Frontal cortex (tissue), 4 donors: ENCODE data around the gene TARDBP. TPM values are rescaled to one million over a fixed set of nuclear protein-coding genes. Genes with fewer than 3 reads are reported as not detected.
"Not testable (repeated sequence)": the region's sequence is repeated elsewhere in the genome, so short reads cannot be mapped to it uniquely, and the experiment has no call there.

Experiments
- DNase-seq, 2 donors: peaks; one replicate each; pipeline ENCODE4 v3.0.0; 2012; ENCODE audit warnings: low spot score in 2 of 2
- FAIRE-seq: peaks from 2 replicates; lab custom pipeline; 2012; peaks lifted over from hg19 to GRCh38; lab: Jason Lieb, UNC
- total RNA-seq: library from RNA; depleted of rRNA; stranded (reverse); fragments of >200 nt; gene quantifications from one replicate; pipeline ENCODE4 v1.2.3, GENCODE V29; 2014
- donor health status: control.
- donor health status: control.
- donor health status: control.

The TARDBP gene
- total RNA-seq, 1 donor from 2014 or later = 101 TPM

DNA sequence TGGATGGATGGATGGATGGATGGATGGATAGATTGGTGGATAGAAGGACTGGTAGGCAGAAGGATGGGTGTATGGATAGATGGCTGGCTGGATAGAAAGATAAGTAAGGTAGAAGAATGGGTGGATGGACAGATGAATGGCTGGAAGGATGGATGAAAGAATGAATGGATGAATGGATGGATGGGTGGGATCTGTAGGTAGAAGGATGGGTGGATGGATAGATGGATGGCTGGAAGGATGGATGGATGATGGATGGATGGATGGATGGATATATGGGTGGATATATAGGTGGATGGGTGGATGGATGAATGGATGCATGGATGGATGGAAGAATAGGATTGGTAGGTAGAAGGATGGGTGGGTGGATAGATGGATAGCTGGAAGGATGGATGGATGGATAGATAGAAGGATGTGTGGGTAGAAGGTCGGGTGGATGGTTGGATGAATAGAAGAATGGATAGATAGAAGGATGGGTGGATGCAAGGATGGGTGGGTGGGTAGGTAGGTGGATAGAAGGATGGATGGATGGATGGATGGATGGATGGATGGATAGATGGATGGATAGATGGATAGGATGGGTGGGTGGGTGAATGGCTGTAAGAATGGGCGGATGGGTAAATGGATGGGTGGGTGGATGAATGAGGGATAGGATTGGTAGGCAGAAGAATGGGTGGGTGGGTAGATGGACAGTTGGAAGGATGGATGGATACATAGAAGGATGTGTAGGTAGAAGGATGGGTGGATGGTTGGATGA lies 27.1 kb downstream of the TARDBP start:
- no peak for FAIRE-seq
- DNase-seq = no peak

DNA sequence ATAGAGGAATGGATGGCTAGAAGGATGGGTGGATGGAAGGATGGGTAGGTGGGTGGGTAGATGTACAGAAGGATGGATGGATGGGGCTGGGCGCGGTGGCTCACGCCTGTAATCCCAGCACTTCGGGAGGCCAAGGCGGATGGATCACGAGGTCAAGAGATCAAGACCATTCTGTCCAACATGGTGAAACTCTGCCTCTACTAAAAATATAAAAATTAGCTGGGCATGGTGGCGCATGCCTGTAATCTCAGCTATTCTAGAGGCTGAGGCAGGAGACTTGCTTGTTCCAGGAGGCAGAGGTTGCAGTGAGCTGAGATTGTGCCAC lies 27.6 kb downstream of the TARDBP start:
- not testable (repeated sequence) for FAIRE-seq, DNase-seq

DNA sequence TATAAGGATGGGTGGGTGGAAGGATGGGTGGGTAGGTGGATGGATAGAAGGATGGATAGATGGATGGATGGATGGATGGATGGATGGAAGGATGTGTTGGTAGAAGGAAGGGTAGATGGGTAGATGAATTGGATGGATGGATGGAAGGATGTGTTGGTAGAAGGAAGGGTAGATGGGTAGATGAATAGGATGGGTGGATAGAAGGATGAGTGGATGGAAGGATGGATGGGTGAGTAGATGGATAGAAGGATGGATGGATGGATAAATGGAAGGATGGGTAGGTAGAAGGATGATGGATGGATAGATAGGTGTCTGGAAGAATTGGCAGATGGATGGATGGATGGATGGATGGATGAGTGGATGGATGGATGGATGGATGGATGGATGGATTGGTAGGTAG lies 28.6 kb downstream of the TARDBP start:
- no peak for FAIRE-seq

DNA sequence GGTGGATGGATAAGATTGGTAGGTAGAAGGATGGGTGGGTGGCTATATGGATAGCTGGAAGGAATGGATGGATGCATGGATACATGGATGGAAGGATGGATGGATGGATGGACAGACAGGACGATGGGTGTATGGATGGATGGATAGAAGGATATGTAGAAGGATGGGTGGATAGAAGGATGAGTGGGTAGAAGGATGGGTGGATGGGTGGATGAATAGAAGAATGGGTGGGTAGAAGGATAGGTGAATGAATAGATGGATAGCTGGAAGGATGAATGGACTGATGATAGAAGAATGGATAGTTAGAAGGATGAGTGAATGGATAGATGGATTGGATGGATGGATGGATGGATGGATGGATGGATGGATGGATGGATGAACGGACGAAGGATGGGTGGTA lies 29.6 kb downstream of the TARDBP start:
- FAIRE-seq (no peak), DNase-seq (no peak)

More for the DNA sequence above, 28.6 kb downstream of the TARDBP start:
- DNase-seq = no peak

DNA sequence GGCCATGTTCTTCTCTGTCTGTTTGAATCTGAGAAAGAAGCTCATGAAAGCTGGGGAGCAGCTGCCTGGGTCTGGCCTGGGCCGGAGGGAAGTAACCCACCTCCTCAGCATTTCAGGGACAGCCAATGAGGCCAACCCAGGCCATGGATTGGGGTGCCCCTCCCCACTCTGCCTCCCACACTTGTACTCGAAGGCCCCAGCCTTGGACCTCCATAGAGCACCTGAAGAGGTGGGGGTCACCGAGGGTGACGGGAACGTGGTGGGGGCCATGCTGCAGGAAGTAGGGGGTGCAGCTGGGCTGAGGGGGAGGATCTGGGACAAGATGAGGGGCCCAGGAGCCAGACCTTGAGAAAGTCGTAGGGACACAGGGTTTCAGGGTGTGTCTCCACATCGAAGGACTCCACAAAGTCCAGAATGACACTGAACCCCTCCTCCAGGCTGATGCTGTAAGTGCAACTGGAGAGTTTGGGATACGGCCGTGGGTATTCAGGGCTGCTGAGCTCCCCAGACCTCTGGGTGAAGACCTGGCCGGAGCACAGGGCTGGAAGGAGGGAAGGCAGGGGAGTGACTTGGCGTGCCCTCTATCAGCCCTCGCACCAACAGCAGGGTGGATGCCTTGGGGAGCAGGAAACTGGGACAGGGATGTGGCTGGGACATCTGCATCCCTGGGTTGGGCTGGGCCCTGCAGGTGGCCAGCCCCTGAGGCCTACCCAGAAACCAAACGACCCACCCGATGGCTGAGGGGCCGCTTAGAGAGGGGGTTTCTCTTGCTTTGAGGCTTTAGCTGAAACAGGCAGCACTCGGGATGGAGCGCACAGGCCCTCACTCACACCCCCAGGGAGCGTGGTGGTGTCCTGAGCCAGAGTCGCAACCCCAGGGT lies 30.8 kb downstream of the TARDBP start:
- DNase-seq (no peak), FAIRE-seq (no peak)

DNA sequence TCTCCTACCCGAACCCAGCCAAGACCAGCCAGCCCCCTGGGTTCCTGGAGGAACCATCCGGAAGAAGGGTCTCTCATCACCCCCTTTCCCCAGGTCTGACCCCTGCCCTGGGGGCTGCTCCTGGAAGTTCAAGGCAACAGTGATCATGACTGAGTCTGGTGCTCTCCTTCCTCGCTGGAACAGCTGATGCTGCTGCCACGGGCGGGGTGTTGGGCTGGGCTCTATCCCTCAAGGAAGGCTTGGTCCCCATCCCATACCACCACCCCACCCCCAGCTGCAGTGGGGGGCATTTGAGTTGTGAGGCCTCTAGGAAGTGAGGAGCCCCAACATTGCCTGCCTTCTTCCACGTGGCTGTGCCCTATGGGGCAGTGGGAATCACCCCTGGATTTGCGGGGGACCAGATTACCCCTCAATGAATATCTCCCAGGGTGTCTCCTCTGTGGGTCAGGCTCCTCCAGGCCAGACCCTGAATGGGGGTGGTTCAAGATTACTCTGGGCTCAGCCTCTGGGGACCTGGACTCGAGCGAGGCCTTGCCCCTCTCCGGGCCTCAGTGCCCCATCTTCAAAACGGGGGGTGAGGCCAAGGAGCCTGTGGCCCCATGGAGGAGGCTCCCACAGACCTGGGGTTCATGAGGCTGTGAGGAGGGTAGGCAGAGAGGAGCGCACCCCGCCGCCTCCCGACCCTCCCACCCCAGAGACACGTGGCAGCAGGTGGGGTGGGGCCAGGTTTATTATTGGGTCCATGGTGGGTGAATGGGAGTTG lies 31.8 kb downstream of the TARDBP start:
- no peak for FAIRE-seq
- no peak for DNase-seq

DNA sequence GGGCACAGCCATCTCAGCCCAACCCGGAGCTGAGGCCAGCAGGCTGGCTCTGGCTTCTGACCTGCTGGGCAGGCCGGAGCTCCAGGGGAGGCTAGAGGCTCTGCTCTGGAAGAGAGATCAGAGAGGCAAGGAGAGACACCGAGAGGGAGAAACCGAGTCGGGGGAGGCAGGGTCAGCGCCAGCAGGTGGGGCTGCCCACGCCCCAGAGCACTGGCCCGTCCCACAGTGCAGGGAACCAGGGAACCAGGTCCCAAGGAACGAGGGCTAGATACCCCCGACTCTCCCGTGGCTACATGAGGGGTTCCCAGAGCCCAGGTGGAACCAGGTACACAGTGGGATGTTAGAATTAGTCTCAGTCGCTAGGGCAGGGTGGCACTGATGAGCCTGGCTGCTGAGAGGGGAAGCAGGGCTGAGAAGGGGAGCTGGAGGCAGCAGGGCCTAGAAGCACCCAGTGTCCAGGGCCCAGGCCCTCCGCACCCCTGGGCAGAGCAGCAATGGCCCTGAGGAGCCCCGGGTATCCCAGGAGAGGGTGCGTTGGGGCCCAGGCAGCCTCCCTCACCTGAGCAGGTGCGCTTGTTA lies 32.5 kb downstream of the TARDBP start:
- DNase-seq (no peak), FAIRE-seq (no peak)

DNA sequence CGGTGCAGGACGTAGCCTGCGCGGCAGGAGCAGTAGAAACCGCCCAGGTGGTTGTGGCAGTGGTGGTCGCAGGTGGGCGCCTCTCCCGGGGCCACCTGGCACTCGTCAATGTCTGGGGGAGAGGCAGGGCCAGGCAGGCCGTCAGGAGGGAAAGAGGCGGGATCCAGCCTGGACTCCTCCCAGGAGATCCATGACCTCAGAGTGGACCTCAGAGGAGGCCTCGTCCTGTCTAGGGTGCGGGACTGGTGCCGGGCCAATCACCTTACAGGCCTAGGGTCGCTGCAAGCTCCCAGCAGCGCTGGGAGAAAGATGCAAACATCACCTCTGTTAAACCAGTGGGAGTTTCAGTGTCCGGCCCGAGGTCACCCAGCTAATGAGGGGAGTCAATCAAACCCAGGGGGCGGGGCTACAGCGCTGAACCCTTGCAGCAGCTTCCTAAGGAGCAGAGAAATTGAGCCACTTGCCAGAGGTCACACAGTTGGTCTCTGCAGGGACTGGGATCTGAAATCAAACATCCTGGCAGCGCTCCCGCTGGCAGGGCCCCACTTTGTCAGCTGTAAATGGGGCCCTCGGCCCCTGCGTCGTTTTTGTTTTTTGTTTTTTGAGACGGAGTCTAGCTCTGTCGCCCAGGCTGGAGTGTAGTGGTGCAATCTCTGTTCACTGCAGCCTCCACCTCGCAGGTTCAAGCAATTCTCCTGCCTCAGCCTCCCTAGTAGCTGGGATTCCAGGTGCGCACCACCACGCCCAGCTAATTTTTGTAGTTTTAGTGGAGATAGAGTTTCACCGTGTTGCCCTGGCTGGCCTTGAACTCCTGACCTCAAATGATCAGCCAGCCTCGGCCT lies 33.2 kb downstream of the TARDBP start:
- DNase-seq (no peak), FAIRE-seq (no peak)

DNA sequence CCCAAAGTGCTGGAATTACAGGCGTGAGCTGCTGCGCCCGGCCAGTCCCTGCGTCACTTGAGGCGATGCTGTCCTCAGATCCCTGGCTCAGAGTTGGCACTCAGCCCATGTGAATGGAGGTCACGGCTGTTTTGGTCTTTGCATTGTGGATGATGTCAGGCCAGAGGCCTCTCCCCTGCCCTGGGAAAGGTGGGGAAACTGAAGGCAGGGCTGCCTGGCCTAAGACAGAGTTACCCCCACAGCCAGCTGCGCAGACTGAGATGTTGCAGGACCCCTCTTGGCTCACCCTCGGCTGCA lies 33.8 kb downstream of the TARDBP start:
- no peak for DNase-seq
- no peak for FAIRE-seq

DNA sequence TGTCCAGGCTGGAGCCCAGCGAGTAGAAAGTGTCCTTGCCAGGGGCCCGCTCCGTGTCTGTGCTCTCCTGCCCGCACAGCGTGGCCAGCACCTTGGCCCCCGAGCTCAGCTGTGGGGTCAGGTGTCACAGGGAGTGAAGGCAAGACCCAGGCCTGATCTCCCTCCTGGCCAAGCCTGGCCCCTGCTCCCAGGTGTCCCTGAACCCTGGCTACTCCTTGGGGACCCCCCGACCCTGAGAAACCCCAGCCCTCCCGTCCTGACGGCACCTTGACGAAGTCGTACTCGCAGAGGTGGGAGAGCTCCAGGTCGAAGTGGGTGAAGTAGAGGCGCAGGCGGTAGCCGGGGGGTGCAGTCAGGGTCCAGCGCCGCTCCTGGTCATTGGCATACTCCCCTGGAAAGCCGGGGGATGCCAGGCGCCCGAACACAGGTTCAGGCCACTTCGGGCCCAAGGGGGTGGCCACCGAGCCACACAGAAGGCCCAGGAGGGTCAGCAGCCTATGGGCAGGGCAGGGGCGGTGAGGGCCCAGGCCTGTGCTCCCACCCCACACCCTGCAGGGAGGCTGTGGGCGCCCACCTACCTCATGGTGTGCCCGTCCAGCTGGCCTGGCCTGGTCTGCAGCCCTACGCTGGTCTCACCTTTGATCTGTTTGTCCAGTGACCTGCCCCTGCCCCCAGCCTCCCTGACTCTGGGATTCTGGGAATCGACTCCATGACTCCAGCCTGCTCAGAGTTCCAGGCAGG lies 34.3 kb downstream of the TARDBP start, which contains the start of gene MASP2:
Gene MASP2, minus strand, starts transcription at position 615 of the 741 bp plus-strand sequence. Its CDS starts 32 bp downstream, at position 583.
- FAIRE-seq = no peak
- DNase-seq = no peak

DNA sequence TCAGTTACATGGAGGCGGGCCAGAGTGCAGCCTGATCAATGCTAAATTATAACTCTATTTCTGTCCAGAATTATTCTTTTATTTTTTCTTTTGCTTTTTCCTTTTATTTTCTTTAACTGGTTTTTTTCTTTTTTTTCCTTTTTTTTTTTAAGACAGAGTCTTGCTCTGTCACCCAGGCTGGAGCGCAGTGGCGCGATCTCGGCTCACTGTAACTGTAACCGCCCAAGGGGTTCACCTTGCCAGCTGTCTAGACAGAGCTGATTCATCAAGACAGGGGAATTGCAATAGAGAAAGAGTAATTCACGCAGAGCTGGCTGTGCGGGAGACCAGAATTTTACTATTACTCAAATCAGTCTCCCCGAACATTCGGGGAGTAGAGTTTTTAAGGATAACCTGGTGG lies 38.7 kb downstream of the TARDBP start:
- FAIRE-seq, DNase-seq: not testable (repeated sequence)

DNA sequence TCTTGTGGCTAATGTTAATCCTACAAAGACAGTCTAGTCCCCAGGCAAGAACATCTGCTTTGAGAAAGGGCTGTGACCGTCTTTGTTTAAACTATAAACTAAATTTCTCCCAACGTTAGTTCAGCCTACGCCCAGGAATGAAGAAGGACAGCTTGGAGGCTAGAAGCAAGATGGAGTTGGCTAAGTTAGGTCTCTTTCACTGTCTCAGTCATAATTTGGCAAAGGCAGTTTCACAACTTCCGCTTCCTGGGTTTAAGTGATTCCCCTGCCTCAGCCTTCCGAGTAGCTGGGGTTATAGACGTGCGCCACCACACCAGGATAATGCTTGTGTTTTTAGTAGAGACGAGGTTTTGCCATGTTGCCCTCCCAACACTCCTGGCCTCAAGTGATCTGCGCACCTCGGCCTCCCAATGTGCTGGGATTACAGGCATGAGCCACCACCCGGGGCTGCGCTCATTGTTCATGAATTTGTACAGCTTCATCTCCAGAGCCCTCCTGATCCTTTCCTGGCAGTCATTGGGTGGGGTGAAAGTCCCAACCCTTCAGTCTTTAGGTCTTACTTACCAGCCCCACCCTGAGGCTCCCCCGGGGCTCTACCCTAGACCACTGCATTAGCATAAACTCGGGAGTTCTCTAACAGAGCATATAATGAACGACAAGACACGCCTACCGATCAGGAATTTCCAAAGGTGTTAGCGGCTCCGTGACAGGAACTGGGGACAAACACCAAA lies 39.5 kb downstream of the TARDBP start:
- DNase-seq (no peak), FAIRE-seq (no peak)

DNA sequence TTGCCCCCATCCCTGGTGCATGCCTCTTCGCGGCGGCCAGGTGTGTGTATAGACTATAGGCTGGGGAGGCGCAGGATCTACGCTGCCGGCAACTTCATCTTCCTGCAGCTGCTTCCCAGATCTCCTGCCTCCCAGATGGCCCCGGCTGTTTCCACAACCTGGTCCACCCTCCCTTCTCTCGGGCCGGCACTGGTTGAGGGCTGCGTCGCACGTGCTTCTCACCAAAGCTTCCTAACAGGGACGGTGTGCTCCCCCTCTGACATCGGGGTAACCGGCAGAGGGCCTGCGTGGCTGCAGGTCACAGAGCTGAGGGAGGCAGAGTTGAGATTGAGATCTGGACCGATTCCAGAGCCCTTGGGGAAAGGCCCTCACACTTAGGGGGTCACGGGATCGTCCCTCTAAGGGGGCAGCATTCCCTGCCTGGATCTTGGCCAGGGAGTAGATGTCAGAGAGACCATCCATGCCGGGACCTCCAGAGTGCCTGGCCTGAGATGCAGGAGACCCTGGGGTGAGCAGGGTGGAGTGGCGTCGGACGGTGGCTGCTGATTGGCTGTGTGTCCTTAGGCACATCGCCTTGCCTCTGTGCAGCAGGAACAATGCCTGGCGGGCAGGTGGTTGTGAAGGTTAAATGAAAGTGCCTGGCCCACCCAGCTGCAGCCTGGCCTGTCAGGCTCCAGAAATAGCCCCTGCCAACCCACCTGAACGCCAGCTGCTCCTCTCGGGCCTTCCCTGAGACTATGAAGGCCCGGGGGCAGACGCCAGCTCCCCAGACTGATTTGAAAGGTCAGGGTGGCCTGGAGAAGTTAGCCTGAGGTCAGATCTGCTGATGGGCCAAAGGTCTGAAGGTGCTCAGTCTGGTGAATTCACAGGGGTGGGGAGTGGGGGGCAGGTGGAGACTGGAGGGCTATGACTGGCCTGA lies 40.6 kb downstream of the TARDBP start:
- FAIRE-seq (no peak), DNase-seq (no peak)

DNA sequence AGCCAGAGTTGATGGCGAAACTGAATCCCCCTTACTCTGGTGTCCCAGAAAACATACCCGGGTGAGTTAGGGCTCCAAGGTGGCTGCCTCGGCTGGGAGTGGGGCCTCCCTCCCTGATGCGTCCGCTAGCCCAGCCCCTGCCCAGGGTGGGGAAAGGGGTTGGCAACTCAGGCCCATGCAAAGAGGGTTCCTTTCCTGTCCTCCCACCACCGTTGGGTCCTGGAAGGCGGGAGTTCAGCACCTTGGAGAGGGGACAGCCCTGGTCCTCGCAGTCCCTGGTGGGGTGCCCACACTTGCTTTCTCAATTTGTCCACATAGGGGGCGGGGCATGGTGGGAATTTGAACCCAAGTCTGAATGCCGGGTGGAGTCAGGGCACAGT lies 41.3 kb downstream of the TARDBP start:
- FAIRE-seq = no peak

DNA sequence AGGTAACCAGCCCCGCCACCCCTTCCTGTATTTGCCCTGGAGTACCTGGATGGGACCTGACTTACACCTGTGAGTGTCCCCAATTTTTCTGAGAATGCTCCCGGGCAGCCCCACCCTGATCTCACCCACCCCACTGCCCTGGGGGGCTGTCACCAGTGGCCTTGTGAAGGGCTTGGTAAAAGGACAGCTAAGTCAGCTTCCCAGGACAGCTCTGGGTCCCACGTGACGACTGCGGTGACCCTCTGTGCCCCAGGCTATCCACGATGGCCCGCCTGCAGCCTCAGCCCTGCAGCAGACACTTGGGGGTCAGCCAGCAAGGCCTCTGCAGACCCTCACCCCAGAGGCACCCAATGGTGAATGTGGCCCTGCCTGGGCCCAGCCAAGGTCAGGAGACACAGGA lies 41.7 kb downstream of the TARDBP start:
- FAIRE-seq (no peak), DNase-seq (no peak)

More for the DNA sequence above, 41.3 kb downstream of the TARDBP start:
- no peak for DNase-seq

DNA sequence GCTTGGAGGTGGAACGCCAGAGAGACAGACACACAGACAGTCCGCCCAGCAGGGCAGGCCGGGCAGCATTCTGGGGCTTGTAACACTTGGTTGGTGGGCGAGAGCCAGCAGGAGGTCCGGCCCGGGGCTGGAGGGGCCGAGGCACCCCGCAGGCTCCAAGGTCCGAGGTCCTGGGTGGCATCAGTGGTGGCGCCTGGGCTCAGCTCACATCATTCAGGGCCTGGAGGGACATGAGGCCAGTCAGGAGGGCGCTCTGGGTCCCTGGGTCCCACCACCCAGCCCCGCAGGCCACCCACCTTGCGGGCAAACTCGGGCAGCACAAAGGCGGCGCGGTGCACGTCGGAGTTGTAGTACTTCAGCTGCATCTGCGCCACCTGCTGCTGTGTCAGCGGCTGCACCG lies 42.2 kb downstream of the TARDBP start:
- DNase-seq (no peak), FAIRE-seq (no peak)

DNA sequence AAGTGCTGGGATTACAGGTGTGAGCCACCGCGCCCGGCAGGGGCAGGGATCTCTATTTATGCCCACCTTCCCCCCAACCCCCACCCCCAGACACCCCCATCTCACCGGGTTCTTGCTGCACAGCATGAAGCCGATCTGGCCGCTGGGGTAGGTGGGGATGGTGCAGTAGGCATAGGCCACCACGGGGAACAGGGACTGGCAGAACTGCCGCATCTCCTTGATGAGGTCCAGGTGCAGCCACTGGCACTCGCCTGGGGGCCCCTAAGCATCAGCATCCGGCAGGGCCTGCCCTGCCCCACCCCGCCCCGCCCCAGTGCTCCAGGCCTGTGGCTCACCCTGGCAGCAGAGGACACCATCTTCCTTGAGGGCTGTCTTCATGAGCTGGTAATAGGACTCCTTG lies 43.2 kb downstream of the TARDBP start:
- no peak for DNase-seq
- FAIRE-seq = no peak
